ENCODE measurements around the gene IRX4.
"Not testable (repeated sequence)": the region's sequence is repeated elsewhere in the genome, so short reads cannot be mapped to it uniquely, and the experiment has no call there.

IRX4 gene

DNA sequence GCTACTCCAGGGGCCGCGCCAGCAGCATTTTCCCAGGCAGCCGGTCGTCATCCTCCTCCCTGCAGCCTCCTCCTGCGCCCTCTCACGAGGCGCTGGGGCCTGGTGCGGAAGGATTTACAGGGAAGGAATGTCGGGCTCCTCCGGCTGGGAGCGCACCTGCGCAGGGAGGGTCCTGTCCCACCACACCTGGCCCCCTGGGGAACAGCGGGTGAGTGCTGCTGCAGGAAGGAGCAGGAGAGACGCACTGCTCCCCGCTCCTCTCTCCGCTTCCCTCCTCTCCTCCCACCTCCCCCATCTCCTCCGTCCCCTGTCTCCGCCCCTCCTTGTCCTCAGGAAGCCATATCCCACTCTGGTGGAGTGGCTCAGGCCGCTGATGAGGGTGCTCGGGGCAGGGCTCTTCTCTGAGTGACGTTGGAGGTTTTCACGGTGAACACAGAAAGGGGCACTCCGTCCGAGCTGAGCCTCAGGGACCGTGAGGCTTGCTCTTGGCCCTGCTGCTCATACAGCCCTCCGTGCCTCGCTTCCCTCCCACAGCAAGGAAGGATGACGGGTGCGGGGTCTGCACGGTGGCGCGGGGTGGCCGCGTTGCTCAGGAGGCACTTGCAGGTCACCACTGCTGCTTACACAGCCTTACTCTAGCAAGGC, 31.3 kb downstream of the IRX4 start:
- DNase-seq: no peak
- no peaks in the 10 kb centered on the region for H3K4me1 ChIP-seq (ENCODE audit: control insufficient read depth, insufficient read depth, low read length, poor library complexity, severe bottlenecking)
- no peaks in the 10 kb centered on the region for H3K9me3 ChIP-seq (ENCODE audit: control insufficient read depth, low read length)
- no peak overlapping the region for H3K27ac ChIP-seq (ENCODE audit: insufficient read depth, low read length, poor library complexity, severe bottlenecking)
- no peak overlapping the region for H3K4me3 ChIP-seq (ENCODE audit: insufficient read depth, low read depth, low read length, poor library complexity, severe bottlenecking)
- peaks cover 17% of the 10 kb centered on the region for H3K27me3 ChIP-seq (replicated peaks; ENCODE audit: control insufficient read depth, insufficient read depth, low read length, poor library complexity, severe bottlenecking)
- no peaks in the 10 kb centered on the region for H3K36me3 ChIP-seq (ENCODE audit: control insufficient read depth, insufficient read depth, low read length)

DNA sequence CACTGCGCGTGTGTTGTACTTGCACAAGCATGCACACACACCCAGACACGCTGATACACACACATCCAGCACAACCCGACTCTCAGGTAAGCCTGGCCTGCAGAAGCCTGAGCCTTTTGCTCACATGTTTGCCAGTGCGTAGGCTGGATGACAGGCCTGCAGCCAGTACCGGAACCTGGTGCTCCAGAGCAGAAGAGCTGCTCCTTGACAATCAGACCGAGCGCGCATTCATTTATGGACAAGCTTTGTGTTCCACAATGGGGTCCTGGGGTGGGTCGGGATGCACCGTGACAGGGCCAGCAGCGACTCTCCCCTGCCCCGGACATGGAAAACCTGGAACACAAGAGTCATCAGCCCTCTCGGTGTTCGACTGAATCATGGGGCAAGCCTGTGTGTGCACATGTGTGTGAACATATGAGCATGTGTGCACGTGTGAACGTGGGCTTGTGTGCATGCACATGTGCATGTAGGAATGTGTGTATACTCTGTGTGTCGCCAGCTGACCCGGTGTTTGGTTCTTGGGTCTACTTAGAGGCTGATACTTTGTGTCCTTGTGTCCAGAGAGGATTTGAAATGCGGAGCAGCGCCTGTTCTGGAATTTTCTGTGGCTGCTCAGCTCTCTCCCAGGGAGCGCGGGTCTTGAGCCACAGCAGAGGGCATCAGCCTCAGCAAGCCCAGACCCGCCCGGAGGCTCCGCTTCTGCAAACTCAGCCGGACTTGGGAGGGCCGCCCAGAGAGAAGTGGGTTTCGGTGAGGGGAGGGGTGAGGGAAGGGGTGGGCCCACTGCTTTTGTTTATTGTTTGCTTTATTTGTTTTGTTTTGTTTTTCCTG, 32.2 kb downstream of the IRX4 start:
- no peaks in the 10 kb centered on the region for H3K9me3 ChIP-seq (ENCODE audit: control insufficient read depth, low read length)
- no peaks in the 10 kb centered on the region for H3K36me3 ChIP-seq (ENCODE audit: control insufficient read depth, insufficient read depth, low read length)
- H3K27me3 ChIP-seq (replicated peaks; ENCODE audit: control insufficient read depth, insufficient read depth, low read length, poor library complexity, severe bottlenecking): peaks cover 17% of the 10 kb centered on the region
- DNase-seq: no peak
- H3K4me3 ChIP-seq (ENCODE audit: insufficient read depth, low read depth, low read length, poor library complexity, severe bottlenecking): no peak overlapping the region
- no peak overlapping the region for H3K27ac ChIP-seq (ENCODE audit: insufficient read depth, low read length, poor library complexity, severe bottlenecking)
- no peaks in the 10 kb centered on the region for H3K4me1 ChIP-seq (ENCODE audit: control insufficient read depth, insufficient read depth, low read length, poor library complexity, severe bottlenecking)

DNA sequence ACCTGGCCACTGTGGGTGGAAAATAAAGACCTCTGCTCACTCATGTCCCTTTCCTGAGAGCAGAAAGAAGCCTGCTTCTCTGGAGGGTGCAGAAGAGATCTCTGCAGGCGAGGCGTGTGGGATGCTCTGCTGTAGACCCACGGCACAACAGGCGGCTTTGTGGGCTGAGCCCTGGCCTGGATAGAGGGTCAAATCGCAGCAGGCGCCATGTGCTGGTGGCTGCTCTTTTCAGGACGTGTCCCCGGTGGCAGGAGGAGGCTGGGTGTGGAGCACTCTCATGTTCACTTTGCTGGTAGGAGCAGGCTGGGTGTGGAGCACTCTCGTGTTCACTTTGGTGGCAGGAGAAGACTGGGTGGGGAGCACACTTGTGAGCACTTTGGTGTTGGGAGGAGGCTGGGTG, 35.1 kb downstream of the IRX4 start:
- DNase-seq: no peak
- H3K36me3 ChIP-seq (ENCODE audit: control insufficient read depth, insufficient read depth, low read length): no peaks in the 10 kb centered on the region
- H3K27ac ChIP-seq (ENCODE audit: insufficient read depth, low read length, poor library complexity, severe bottlenecking): no peak overlapping the region
- H3K27me3 ChIP-seq (replicated peaks; ENCODE audit: control insufficient read depth, insufficient read depth, low read length, poor library complexity, severe bottlenecking): peaks cover 3% of the 10 kb centered on the region
- H3K9me3 ChIP-seq (ENCODE audit: control insufficient read depth, low read length): no peaks in the 10 kb centered on the region
- H3K4me3 ChIP-seq (ENCODE audit: insufficient read depth, low read depth, low read length, poor library complexity, severe bottlenecking): no peak overlapping the region
- no peaks in the 10 kb centered on the region for H3K4me1 ChIP-seq (ENCODE audit: control insufficient read depth, insufficient read depth, low read length, poor library complexity, severe bottlenecking)

DNA sequence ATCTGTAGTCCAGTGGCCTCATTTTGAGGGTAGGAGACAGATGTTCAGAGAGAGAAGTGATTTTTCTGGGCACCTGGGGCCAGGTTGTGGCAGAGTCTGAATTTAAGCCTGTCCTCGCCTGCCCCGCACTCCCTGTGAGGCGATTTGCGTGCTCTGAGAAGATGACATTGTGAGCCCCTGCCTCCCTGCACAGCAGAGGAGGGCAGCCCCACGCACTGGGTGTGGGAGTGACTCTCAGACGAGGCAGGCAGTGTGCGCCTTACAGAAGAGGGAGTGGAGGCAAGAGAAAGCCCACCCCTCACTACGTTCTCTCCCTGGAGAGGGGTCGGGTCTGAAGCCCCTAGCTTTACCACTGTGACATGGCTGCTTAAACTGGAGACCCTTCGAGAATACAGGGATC, 35.7 kb downstream of the IRX4 start:
- H3K4me3 ChIP-seq (ENCODE audit: insufficient read depth, low read depth, low read length, poor library complexity, severe bottlenecking): no peak overlapping the region
- no peak overlapping the region for H3K27ac ChIP-seq (ENCODE audit: insufficient read depth, low read length, poor library complexity, severe bottlenecking)
- no peak for DNase-seq
- no peaks in the 10 kb centered on the region for H3K4me1 ChIP-seq (ENCODE audit: control insufficient read depth, insufficient read depth, low read length, poor library complexity, severe bottlenecking)
- no peaks in the 10 kb centered on the region for H3K9me3 ChIP-seq (ENCODE audit: control insufficient read depth, low read length)
- no peaks in the 10 kb centered on the region for H3K27me3 ChIP-seq (replicated peaks; ENCODE audit: control insufficient read depth, insufficient read depth, low read length, poor library complexity, severe bottlenecking)
- no peaks in the 10 kb centered on the region for H3K36me3 ChIP-seq (ENCODE audit: control insufficient read depth, insufficient read depth, low read length)

DNA sequence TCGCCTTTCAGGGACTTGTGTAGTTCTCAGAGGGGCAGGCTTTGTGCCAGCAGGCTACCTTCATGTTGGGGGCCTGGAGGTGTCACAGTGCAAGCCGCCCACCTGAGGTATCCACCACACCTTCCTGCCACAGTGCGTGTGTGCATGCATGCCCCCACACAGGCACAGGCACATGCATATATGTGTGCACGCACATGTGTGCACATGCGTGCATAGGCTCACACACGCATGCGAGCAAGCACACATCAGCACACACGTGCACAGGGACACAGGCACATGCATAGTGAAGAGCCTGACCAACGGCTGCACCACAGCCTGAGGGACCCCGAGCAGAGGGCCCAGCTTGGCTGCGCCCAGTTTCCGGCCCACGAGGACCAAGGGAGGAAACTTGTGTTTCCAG, 36.1 kb downstream of the IRX4 start:
- Histone ChIP-seq H3K36me3 (ENCODE audit: control insufficient read depth, insufficient read depth, low read length) (no peaks in the 10 kb centered on the region), H3K27ac (ENCODE audit: insufficient read depth, low read length, poor library complexity, severe bottlenecking) (no peak overlapping the region), H3K9me3 (ENCODE audit: control insufficient read depth, low read length) (no peaks in the 10 kb centered on the region), H3K27me3 (replicated peaks; ENCODE audit: control insufficient read depth, insufficient read depth, low read length, poor library complexity, severe bottlenecking) (no peaks in the 10 kb centered on the region), H3K4me1 (ENCODE audit: control insufficient read depth, insufficient read depth, low read length, poor library complexity, severe bottlenecking) (no peaks in the 10 kb centered on the region), H3K4me3 (ENCODE audit: insufficient read depth, low read depth, low read length, poor library complexity, severe bottlenecking) (no peak overlapping the region)
- no peak for DNase-seq

DNA sequence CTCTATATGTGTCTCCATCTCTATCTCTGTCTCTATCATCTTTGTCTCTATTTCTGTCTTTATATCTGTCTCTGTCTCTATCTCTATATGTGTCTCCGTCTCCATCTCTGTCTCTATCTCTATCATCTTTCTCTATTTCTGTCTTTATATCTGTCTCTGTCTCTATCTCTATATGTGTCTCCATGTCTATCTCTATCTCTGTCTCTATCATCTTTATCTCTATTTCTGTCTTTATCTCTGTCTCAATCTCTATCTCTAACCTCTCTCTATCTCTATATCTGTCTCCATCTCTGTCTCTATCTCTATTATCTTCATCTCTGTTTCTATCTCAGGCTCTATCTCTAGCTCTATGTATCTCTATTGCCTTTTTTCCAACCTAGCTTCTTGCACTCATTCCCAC, 37.0 kb downstream of the IRX4 start:
- Histone ChIP-seq H3K9me3 (ENCODE audit: control insufficient read depth, low read length) (no peaks in the 10 kb centered on the region), H3K36me3 (ENCODE audit: control insufficient read depth, insufficient read depth, low read length) (no peaks in the 10 kb centered on the region), H3K4me3 (ENCODE audit: insufficient read depth, low read depth, low read length, poor library complexity, severe bottlenecking) (no peak overlapping the region), H3K4me1 (ENCODE audit: control insufficient read depth, insufficient read depth, low read length, poor library complexity, severe bottlenecking) (no peaks in the 10 kb centered on the region), H3K27me3 (replicated peaks; ENCODE audit: control insufficient read depth, insufficient read depth, low read length, poor library complexity, severe bottlenecking) (no peaks in the 10 kb centered on the region), H3K27ac (ENCODE audit: insufficient read depth, low read length, poor library complexity, severe bottlenecking) (no peak overlapping the region)
- DNase-seq: no peak

DNA sequence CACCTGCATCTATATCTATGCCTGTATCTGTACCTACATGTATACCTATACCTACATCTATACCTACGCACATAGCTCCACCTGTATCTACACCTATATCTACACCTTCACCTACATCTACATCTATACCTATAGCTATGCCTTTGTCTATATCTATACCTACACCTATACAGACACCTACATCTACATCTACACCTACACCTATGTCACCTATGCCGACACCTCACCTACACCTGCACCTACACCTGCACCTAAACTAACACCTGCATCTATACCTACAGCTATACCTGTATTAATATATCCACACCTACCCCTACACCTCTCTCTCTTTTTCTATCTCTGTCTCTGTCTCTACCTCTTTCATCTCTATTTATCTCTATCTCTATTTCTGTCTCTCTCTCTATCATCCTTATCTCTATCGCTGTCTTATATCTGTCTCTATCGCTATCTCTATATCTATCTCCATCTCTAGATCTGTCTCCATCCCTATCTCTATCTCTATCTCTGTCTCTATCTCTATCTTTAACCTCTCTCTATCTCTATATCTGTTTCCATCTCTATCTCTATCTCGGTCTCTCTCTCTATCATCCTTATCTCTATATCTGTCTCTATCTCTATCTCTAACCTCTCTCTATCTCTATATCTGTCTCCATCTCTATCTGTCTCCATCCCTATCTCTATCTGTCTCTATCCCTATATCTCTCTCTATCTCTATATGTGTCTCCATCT, 37.9 kb downstream of the IRX4 start:
- H3K4me1 ChIP-seq (ENCODE audit: control insufficient read depth, insufficient read depth, low read length, poor library complexity, severe bottlenecking): no peaks in the 10 kb centered on the region
- no peaks in the 10 kb centered on the region for H3K9me3 ChIP-seq (ENCODE audit: control insufficient read depth, low read length)
- no peak for DNase-seq
- H3K27me3 ChIP-seq (replicated peaks; ENCODE audit: control insufficient read depth, insufficient read depth, low read length, poor library complexity, severe bottlenecking): no peaks in the 10 kb centered on the region
- no peaks in the 10 kb centered on the region for H3K36me3 ChIP-seq (ENCODE audit: control insufficient read depth, insufficient read depth, low read length)
- no peak overlapping the region for H3K27ac ChIP-seq (ENCODE audit: insufficient read depth, low read length, poor library complexity, severe bottlenecking)
- no peak overlapping the region for H3K4me3 ChIP-seq (ENCODE audit: insufficient read depth, low read depth, low read length, poor library complexity, severe bottlenecking)

DNA sequence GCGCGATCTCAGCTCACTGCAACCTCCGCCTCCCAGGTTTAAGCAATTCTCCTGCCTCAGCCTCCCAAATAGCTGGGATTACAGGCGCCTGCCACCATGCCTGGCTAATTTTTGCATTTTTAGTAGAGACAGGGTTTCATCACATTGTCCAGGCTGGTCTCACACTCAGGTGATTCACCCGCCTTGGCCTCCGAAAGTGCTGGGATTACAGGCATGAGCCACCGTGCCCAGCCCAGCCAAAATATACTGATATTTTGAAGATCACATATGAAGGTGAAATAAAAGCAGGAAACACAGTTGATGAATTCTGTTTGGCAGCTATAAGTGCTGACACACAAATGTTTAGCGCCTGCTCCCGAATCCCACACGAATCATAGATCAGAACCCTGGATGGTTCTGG, 39.0 kb downstream of the IRX4 start:
- not testable (repeated sequence) for H3K27me3 ChIP-seq (replicated peaks; ENCODE audit: control insufficient read depth, insufficient read depth, low read length, poor library complexity, severe bottlenecking)

DNA sequence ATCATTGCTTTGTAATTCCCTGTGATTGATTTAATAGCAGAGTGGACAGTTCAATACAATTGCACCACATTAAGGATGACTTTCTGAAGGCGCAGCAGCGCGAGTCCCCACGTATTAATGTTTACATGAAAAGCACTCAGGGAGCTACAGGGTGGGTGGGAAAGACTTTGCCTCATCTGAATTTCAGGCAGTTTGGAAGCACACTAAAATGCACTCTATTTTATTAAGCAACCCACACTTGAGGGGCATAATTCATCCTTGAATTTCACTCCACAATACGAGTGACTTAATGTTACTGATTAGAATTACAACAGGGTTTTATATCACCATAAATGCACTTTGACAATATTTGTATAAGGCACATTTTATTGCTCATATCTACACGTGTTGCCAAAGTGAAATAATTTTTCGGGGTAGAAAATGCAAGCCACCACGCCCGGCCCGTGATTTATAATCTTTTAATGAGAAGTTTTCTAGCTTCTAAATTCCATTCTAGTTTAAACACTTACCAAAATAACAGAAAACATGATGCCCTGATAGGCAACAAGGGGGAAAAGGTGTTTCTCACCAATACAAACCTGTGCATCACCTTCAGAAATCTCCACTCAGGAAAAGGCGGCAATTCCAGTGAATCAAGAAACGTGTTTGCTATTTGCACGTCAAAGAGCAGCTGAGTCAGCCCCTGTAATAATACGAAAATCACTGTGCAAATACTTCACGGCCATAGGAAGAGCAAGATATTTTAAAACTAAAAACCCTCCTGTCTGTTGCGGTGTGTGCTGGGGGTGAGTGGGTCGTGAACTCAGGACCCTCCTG, 40.5 kb downstream of the IRX4 start:
- no peak overlapping the region for H3K4me3 ChIP-seq (ENCODE audit: insufficient read depth, low read depth, low read length, poor library complexity, severe bottlenecking)
- no peaks in the 10 kb centered on the region for H3K4me1 ChIP-seq (ENCODE audit: control insufficient read depth, insufficient read depth, low read length, poor library complexity, severe bottlenecking)
- H3K27me3 ChIP-seq (replicated peaks; ENCODE audit: control insufficient read depth, insufficient read depth, low read length, poor library complexity, severe bottlenecking): no peaks in the 10 kb centered on the region
- no peak overlapping the region for H3K27ac ChIP-seq (ENCODE audit: insufficient read depth, low read length, poor library complexity, severe bottlenecking)
- no peaks in the 10 kb centered on the region for H3K36me3 ChIP-seq (ENCODE audit: control insufficient read depth, insufficient read depth, low read length)
- no peak for DNase-seq
- no peaks in the 10 kb centered on the region for H3K9me3 ChIP-seq (ENCODE audit: control insufficient read depth, low read length)

More for the DNA sequence above, 39.0 kb downstream of the IRX4 start:
- not testable (repeated sequence) for DNase-seq; H3K9me3 ChIP-seq (ENCODE audit: control insufficient read depth, low read length); H3K36me3 ChIP-seq (ENCODE audit: control insufficient read depth, insufficient read depth, low read length); H3K4me3 ChIP-seq (ENCODE audit: insufficient read depth, low read depth, low read length, poor library complexity, severe bottlenecking); H3K27ac ChIP-seq (ENCODE audit: insufficient read depth, low read length, poor library complexity, severe bottlenecking); H3K4me1 ChIP-seq (ENCODE audit: control insufficient read depth, insufficient read depth, low read length, poor library complexity, severe bottlenecking)
